VCaP (cell line): ENCODE data around the gene EGLN1.
"Not testable (repeated sequence)": the region's sequence is repeated elsewhere in the genome, so short reads cannot be mapped to it uniquely, and the experiment has no call there.

ENCODE experiments used
- H3K27ac ChIP-seq: fragments of 450-650 bp; 2 replicates; pipeline ENCODE4 v1.5.1; 2017
- TF ChIP-seq, protein P1 (sequence below): fragments of 450-650 bp; conservative IDR thresholded peaks from 2 replicates; pipeline ENCODE4 v1.5.1; 2017; ENCODE audit warnings: mild to moderate bottlenecking, moderate library complexity

Gene EGLN1

DNA sequence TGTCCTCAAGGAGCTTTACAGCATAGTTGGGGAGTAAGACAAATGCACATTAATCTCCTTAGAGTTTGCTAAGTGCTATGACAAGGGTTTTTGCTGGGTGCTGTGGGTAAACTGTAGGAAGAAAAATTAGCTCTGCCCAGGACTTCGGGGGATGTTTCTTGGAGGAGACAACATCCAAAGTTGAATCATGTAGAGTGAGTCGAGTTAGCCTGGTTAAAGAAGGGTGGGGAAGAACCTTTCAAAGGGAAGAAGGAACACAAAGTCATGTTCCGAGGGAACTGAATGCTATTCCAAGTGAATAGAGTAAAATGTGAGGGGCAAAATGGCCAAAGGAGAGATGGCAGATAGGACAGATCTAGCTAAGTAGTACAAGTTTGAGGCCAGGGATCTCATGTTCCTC is 66.9 kb downstream of the EGLN1 start:
- TF ChIP-seq, protein P1, sequence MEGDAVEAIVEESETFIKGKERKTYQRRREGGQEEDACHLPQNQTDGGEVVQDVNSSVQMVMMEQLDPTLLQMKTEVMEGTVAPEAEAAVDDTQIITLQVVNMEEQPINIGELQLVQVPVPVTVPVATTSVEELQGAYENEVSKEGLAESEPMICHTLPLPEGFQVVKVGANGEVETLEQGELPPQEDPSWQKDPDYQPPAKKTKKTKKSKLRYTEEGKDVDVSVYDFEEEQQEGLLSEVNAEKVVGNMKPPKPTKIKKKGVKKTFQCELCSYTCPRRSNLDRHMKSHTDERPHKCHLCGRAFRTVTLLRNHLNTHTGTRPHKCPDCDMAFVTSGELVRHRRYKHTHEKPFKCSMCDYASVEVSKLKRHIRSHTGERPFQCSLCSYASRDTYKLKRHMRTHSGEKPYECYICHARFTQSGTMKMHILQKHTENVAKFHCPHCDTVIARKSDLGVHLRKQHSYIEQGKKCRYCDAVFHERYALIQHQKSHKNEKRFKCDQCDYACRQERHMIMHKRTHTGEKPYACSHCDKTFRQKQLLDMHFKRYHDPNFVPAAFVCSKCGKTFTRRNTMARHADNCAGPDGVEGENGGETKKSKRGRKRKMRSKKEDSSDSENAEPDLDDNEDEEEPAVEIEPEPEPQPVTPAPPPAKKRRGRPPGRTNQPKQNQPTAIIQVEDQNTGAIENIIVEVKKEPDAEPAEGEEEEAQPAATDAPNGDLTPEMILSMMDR: no peak
- no peak overlapping the region for H3K27ac ChIP-seq

DNA sequence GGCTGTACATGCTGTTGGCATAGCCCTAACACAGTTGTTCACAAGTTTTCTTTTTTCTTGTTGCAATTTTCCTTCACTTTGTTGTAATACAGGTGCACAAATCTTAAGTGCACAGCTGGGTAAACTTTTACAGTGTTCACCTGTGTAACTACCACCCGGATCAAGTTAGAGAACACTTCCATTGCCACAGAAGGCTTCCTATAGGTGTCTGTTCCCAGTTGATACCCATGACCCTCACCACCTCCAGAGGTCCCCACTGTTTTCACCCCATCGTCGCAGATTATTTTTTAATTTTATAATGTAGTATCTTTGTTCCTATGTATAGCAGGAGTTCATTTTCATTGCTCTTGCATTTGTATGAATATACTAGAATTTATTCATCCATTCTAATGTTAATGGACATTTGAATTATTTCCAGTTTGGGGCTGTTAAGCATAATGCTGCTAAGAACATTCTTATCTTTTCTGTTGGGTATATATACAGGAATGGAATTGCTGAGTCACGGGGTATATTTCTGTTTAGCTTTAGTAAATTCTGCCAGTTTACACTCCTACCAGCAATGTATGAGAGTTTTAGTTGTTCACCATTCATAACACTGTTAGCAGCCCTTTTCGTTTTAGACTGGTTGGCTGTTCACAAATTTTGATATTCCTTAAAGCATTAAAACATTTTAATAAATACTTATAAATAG is 67.6 kb downstream of the EGLN1 start:
- no peak overlapping the region for H3K27ac ChIP-seq
- TF ChIP-seq, protein P1: no peak

DNA sequence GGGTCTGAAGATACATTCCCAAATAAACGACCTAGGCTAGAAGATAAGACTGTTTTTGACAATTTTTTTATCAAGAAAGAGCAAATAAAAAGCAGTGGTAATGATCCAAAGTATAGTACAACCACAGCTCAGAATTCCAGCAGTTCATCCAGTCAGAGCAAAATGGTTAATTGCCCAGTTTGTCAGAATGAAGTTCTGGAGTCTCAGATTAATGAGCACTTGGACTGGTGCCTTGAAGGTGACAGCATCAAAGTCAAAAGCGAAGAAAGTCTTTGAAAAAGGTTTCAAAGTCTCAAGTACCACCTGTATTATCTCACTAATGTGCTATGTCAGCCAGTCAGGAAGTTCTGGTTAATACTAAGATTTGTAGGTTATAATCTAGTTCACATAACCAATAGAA is 69.0 kb downstream of the EGLN1 start:
- TF ChIP-seq, protein P1: no peak
- no peak overlapping the region for H3K27ac ChIP-seq

DNA sequence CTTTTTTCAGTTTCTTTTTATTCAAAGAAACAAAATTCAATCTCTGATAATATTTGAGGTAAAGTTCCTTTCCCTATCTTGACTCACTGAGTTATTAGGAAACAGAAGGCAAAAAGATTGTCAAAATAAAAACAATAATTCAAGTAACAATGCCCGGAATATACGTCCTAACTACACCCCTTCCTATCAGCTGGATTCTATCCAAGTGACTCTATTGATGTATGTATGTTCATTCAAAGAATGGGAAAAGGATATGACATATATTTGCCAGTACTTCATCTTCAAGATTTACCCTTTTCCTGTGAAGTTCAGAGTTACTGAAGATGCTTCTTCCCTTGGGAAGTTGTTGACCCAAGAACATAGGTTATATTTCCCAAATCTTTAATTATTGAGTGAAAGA is 70.3 kb downstream of the EGLN1 start:
- no peak overlapping the region for H3K27ac ChIP-seq
- TF ChIP-seq, protein P1: no peak

DNA sequence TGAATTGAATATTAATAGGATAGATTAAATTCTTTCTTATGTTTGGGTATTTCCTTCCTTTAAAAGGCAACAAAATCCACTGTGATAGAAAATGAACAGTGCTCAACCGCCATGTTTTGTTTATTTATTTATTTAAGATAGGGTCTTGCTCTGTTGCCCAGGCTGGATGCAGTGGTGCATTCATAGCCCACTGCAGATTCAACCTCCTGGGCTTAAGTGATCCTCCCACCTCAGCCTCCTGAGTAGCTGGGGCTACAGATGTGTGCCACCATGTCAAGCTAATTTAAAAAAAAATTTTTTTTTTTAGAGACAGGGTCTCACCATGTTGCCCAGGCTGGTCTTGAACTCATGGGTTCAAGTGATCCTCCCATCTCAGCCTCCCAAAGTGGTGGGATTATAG is 73.2 kb downstream of the EGLN1 start:
- H3K27ac ChIP-seq: not testable (repeated sequence)

DNA sequence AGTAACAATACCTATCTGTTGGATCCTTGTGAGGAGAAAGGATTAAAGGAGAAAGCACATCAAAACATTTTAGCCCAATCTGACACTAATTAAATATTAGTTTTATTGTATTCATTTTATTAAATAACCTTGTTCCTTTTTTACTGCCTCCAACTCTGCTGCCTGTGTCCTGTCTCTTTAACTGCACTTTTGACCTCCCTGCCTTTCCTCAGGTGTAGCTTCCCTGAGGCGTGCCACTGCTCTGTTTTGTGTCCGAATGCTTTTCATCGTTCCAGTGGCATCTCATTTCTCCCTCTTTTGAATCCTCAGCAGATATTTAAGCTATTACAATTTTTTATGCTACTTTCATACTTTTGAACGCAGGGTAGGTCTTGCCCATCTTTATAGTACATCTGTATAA is 73.6 kb downstream of the EGLN1 start:
- H3K27ac ChIP-seq: no peak overlapping the region
- TF ChIP-seq, protein P1: no peak

DNA sequence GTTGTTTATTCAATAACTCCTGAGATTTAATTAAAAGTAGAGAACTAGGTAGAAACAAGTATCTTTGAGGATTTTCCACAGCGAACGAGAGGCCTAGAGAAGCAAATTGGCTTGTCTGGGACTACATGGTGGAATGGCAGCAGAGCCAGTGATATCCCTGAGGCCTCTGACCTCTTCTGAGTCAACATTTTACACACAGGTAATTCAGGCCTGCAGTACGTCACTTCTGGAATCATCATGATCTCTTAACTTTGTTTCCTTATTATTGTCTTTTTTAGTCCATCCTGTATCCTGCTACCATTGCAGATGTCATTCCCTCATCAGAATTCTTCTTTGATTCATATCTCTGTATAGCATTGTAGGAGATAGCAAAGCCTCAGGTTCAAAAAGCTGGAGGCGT is 74.1 kb downstream of the EGLN1 start:
- H3K27ac ChIP-seq: no peak overlapping the region
- TF ChIP-seq, protein P1: no peak

DNA sequence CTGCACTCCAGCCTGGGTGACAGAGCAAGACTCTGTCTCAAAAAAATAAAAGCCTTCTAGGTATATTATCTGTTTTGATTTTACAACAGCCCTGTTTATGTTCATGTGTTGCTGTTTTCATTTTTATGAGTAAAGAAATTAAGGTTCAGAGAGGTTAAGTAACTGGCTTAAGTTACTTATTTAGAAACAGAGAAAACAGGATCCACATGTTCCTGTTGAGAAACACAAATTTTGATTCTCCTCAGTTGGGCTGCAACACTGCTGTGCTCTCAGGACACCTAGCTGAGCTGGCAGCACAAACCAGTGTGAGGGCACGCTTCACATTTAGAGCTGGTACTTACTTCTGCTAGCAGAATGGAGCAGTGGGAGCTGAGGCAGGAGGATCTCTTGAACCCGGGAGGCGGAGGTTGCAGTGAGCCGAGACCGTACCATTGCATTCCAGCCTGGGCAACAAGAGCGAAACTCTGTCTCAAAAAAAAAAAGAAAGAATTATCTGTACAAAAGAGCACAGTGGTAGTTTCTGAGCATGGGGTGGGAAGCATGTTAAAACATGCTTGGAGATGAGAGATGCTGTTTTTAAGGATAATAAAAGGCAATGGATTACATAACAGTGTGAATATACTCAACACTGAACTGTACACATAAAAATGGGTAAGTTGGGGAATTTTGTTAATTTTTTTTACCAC is 81.6 kb downstream of the EGLN1 start:
- TF ChIP-seq, protein P1: no peak
- no peak overlapping the region for H3K27ac ChIP-seq
